ACC112 (cell line): ENCODE data around the gene CEP85L.

Source experiments
- H2AFZ ChIP-seq: fragments of 200-600 bp; sonication (generic); one replicate; pipeline ENCODE4 v1.6.0; 2017; ENCODE audit warnings: antibody characterized with exemption, low read length; ENCODE audit not compliant: unreplicated experiment
- H3K27ac ChIP-seq: fragments of 200-600 bp; sonication (generic); 2 replicates; pipeline ENCODE4 v1.5.1; 2014; ENCODE audit warnings: low read depth, mild to moderate bottlenecking, antibody characterized with exemption, low read length, moderate library complexity
- H3K27me3 ChIP-seq: fragments of 200-600 bp; sonication (generic); 2 replicates; pipeline ENCODE4 v1.6.1; 2014; ENCODE audit warnings: mild to moderate bottlenecking, antibody characterized with exemption, low read length, moderate library complexity, mixed read lengths; ENCODE audit not compliant: insufficient read depth
- H3K36me3 ChIP-seq: fragments of 200-600 bp; sonication (generic); 2 replicates; pipeline ENCODE4 v1.6.1; 2016; ENCODE audit warnings: mild to moderate bottlenecking, antibody characterized with exemption, low read length, moderate library complexity, mixed read lengths; ENCODE audit not compliant: insufficient read depth
- H3K4me1 ChIP-seq: fragments of 200-600 bp; sonication (generic); one replicate; pipeline ENCODE4 v1.6.1; 2016; ENCODE audit warnings: low read length, mixed read lengths; ENCODE audit not compliant: insufficient read depth, unreplicated experiment, control insufficient read depth
- H3K4me3 ChIP-seq: fragments of 200-600 bp; sonication (generic); 2 replicates; pipeline ENCODE4 v1.5.1; 2014; ENCODE audit warnings: mild to moderate bottlenecking, low read depth, low read length
- H3K79me2 ChIP-seq: fragments of 200-600 bp; sonication (generic); one replicate; pipeline ENCODE4 v1.6.0; 2016; ENCODE audit warnings: low read length; ENCODE audit not compliant: control insufficient read depth, unreplicated experiment, insufficient read depth

Gene CEP85L

GRCh38 chr6:118620202-118620601 lies 31.2 kb downstream of the CEP85L start:
- Histone ChIP-seq H3K4me1 (no peaks in the 10 kb centered on the region), H3K27ac (no peak overlapping the region), H3K79me2 (peaks cover 22% of the 10 kb centered on the region), H2AFZ (no peak overlapping the region), H3K36me3 (no peaks in the 10 kb centered on the region), H3K4me3 (no peak overlapping the region), H3K27me3 (no peaks in the 10 kb centered on the region)

GRCh38 chr6:118618676-118619377 lies 32.6 kb downstream of the CEP85L start:
- H2AFZ ChIP-seq: no peak overlapping the region
- H3K4me1 ChIP-seq: no peaks in the 10 kb centered on the region
- no peaks in the 10 kb centered on the region for H3K36me3 ChIP-seq
- no peak overlapping the region for H3K27ac ChIP-seq
- H3K79me2 ChIP-seq: peaks cover 20% of the 10 kb centered on the region
- H3K4me3 ChIP-seq: no peak overlapping the region
- H3K27me3 ChIP-seq: no peaks in the 10 kb centered on the region

- H3K36me3 ChIP-seq: 0 out of 2 replicates have a peak, but pooled peaks cover 2% of the 10 kb centered on the region
- no peaks in the 10 kb centered on the region for H3K4me1 ChIP-seq
- peaks cover 14% of the 10 kb centered on the region for H3K79me2 ChIP-seq
- no peak overlapping the region for H3K27ac ChIP-seq
- H2AFZ ChIP-seq: no peak overlapping the region
- no peak overlapping the region for H3K4me3 ChIP-seq
- no peaks in the 10 kb centered on the region for H3K27me3 ChIP-seq
Measured at GRCh38 chr6:118617417-118617816, 34.0 kb downstream of the CEP85L start.

- H3K4me3 ChIP-seq: no peak overlapping the region
- H3K27me3 ChIP-seq: no peaks in the 10 kb centered on the region
- no peak overlapping the region for H3K27ac ChIP-seq
- H3K79me2 ChIP-seq: peaks cover 17% of the 10 kb centered on the region
- H2AFZ ChIP-seq: no peak overlapping the region
- H3K36me3 ChIP-seq: peaks cover 14% of the 10 kb centered on the region
- H3K4me1 ChIP-seq: no peaks in the 10 kb centered on the region
Measured at GRCh38 chr6:118611334-118611733, 40.1 kb downstream of the CEP85L start.

GRCh38 chr6:118606858-118607257 lies 44.5 kb downstream of the CEP85L start:
- Histone ChIP-seq H2AFZ (no peak overlapping the region), H3K27me3 (no peaks in the 10 kb centered on the region), H3K27ac (no peak overlapping the region), H3K79me2 (peaks cover 14% of the 10 kb centered on the region), H3K36me3 (peaks cover 16% of the 10 kb centered on the region), H3K4me1 (no peaks in the 10 kb centered on the region), H3K4me3 (no peak overlapping the region)

- Histone ChIP-seq H3K4me3 (no peak overlapping the region), H3K36me3 (peaks cover 14% of the 10 kb centered on the region), H3K79me2 (peaks cover 14% of the 10 kb centered on the region), H3K27ac (no peak overlapping the region), H3K27me3 (no peaks in the 10 kb centered on the region), H3K4me1 (no peaks in the 10 kb centered on the region), H2AFZ (no peak overlapping the region)
Measured at GRCh38 chr6:118606268-118606667, 45.1 kb downstream of the CEP85L start.

GRCh38 chr6:118603372-118603771 lies 48.0 kb downstream of the CEP85L start:
- Histone ChIP-seq H2AFZ (no peak overlapping the region), H3K27me3 (no peaks in the 10 kb centered on the region), H3K27ac (no peak overlapping the region), H3K4me3 (no peak overlapping the region), H3K4me1 (no peaks in the 10 kb centered on the region), H3K79me2 (no peaks in the 10 kb centered on the region), H3K36me3 (peaks cover 4% of the 10 kb centered on the region; the same call in 1 of the 2 replicates)

- Histone ChIP-seq H3K27ac (no peak overlapping the region), H3K27me3 (no peaks in the 10 kb centered on the region), H3K4me3 (no peak overlapping the region), H3K79me2 (no peaks in the 10 kb centered on the region), H3K36me3 (peaks cover 4% of the 10 kb centered on the region; the same call in 1 of the 2 replicates), H3K4me1 (no peaks in the 10 kb centered on the region), H2AFZ (no peak overlapping the region)
Measured at GRCh38 chr6:118602300-118602699, 49.1 kb downstream of the CEP85L start.

GRCh38 chr6:118598324-118598723 lies 53.1 kb downstream of the CEP85L start:
- Histone ChIP-seq H3K27me3 (no peaks in the 10 kb centered on the region), H3K79me2 (peaks cover 5% of the 10 kb centered on the region), H3K4me1 (no peaks in the 10 kb centered on the region), H3K27ac (no peak overlapping the region), H2AFZ (no peak overlapping the region), H3K36me3 (peaks cover 2% of the 10 kb centered on the region; the same call in 1 of the 2 replicates), H3K4me3 (no peak overlapping the region)

- Histone ChIP-seq H3K4me3 (no peak overlapping the region), H3K36me3 (no peaks in the 10 kb centered on the region), H2AFZ (no peak overlapping the region), H3K4me1 (no peaks in the 10 kb centered on the region), H3K27me3 (no peaks in the 10 kb centered on the region), H3K27ac (no peak overlapping the region), H3K79me2 (peaks cover 5% of the 10 kb centered on the region)
Measured at GRCh38 chr6:118597636-118598035, 53.8 kb downstream of the CEP85L start.

GRCh38 chr6:118596774-118597320 lies 54.5 kb downstream of the CEP85L start:
- Histone ChIP-seq H3K4me3 (no peak overlapping the region), H2AFZ (no peak overlapping the region), H3K36me3 (no peaks in the 10 kb centered on the region), H3K27ac (no peak overlapping the region), H3K27me3 (no peaks in the 10 kb centered on the region), H3K79me2 (peaks cover 5% of the 10 kb centered on the region), H3K4me1 (no peaks in the 10 kb centered on the region)
